Astrocyte (in vitro differentiated cells and primary cell): Measurements from ENCODE around the gene ZNF641. TPM values are rescaled to one million over a fixed set of nuclear protein-coding genes. Genes with fewer than 3 reads are reported as not detected.

Source experiments
- DNase-seq: peaks from one replicate; pipeline ENCODE4 v3.0.0-alpha.2; 2010; ENCODE audit warnings: low read depth
- FAIRE-seq: peaks from 2 replicates; lab custom pipeline; 2011; peaks lifted over from hg19 to GRCh38; lab: Jason Lieb, UNC
- H2AFZ ChIP-seq: 2 replicates; pipeline ENCODE4 v1.6.0; 2012; ENCODE audit warnings: low read depth, low read length, inconsistent platforms
- H3K27ac ChIP-seq: 2 replicates; pipeline ENCODE4 v1.5.1; 2011; ENCODE audit warnings: low read depth, low read length, inconsistent platforms
- H3K27me3 ChIP-seq: 2 replicates; pipeline ENCODE4 v1.6.0; 2011; ENCODE audit warnings: low read length, inconsistent platforms; ENCODE audit not compliant: insufficient read depth
- H3K36me3 ChIP-seq: 2 replicates; pipeline ENCODE4 v1.5.1; 2011; ENCODE audit warnings: low read length, inconsistent platforms; ENCODE audit not compliant: insufficient read depth
- H3K4me1 ChIP-seq: 2 replicates; pipeline ENCODE4 v1.5.1; 2011; ENCODE audit warnings: low read length, inconsistent platforms; ENCODE audit not compliant: insufficient read depth
- H3K4me2 ChIP-seq: 2 replicates; pipeline ENCODE4 v1.6.0; 2012; ENCODE audit warnings: low read length, inconsistent platforms
- H3K4me3 ChIP-seq: 2 replicates; pipeline ENCODE4 v1.5.1; 2011; ENCODE audit warnings: low read depth, mild to moderate bottlenecking, low read length, inconsistent platforms; ENCODE audit not compliant: insufficient read depth
- H3K79me2 ChIP-seq: 2 replicates; pipeline ENCODE4 v1.6.0; 2012; ENCODE audit warnings: mild to moderate bottlenecking, low read length, inconsistent platforms; ENCODE audit not compliant: insufficient read depth
- H3K9ac ChIP-seq: 2 replicates; pipeline ENCODE4 v1.6.0; 2012; ENCODE audit warnings: mild to moderate bottlenecking, low read length, inconsistent platforms
- H3K9me3 ChIP-seq: 2 replicates; pipeline ENCODE4 v1.5.1; 2012; ENCODE audit warnings: low read depth, mild to moderate bottlenecking, low read length, inconsistent platforms; ENCODE audit not compliant: insufficient read depth
- H4K20me1 ChIP-seq: 2 replicates; pipeline ENCODE4 v1.6.0; 2012; ENCODE audit warnings: low read length, inconsistent platforms; ENCODE audit not compliant: insufficient read depth
- H3K27ac Mint-ChIP-seq: one replicate; pipeline ENCODE4 v1.8.0; 2021; ENCODE audit warnings: mild to moderate bottlenecking, mixed read lengths; ENCODE audit not compliant: unreplicated experiment
- H3K27me3 Mint-ChIP-seq: one replicate; pipeline ENCODE4 v1.8.0; 2021; ENCODE audit warnings: low read depth, mixed read lengths; ENCODE audit not compliant: unreplicated experiment
- H3K36me3 Mint-ChIP-seq: one replicate; pipeline ENCODE4 v1.8.0; 2021; ENCODE audit warnings: low read depth, mixed read lengths; ENCODE audit not compliant: unreplicated experiment
- H3K4me1 Mint-ChIP-seq: one replicate; pipeline ENCODE4 v1.8.0; 2021; ENCODE audit warnings: low read depth, mixed read lengths; ENCODE audit not compliant: unreplicated experiment
- H3K4me3 Mint-ChIP-seq: one replicate; pipeline ENCODE4 v1.8.0; 2021; ENCODE audit warnings: mild to moderate bottlenecking, moderate library complexity, mixed read lengths; ENCODE audit not compliant: unreplicated experiment
- H3K9me3 Mint-ChIP-seq: one replicate; pipeline ENCODE4 v1.8.0; 2021; ENCODE audit warnings: mild to moderate bottlenecking, mixed read lengths; ENCODE audit not compliant: unreplicated experiment
- EZH2 ChIP-seq: IDR thresholded peaks from 2 replicates; pipeline ENCODE4 v1.6.1; 2012; ENCODE audit warnings: mild to moderate bottlenecking, low read length, inconsistent platforms; ENCODE audit not compliant: insufficient read depth
- total RNA-seq: library from RNA; stranded (reverse); gene quantifications from 2 replicates; pipeline ENCODE4 v1.2.1, GENCODE V29; 2021
- TF ChIP-seq, protein P1 (sequence below): IDR thresholded peaks from 2 replicates; pipeline ENCODE4 v1.5.1; 2011; ENCODE audit warnings: low read depth, mild to moderate bottlenecking, inconsistent platforms, low read length, moderate library complexity; ENCODE audit not compliant: insufficient read depth

The ZNF641 gene
- total RNA-seq, 1 donor from 2014 or later: 7.1 TPM

DNA sequence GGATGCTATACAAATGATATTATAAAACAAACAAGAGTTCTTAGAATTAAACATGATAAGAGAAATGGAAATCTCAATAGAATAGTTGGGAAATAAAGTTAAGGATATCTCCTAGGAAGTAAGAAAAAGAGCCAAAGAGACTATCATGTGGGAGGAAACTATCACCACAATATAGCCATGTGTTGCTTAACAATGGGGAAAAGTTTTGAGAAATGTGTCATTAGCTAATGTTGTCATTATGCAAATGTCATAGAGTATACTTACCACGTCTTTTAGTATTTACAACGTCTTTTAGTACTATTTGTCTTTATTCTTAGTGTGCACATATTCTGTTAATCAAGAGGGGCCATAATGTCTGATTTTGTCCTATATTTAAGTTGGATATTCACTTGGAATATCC lies 58.7 kb downstream of the ZNF641 start:
- no peak overlapping the region for H3K27ac Mint-ChIP-seq
- DNase-seq (no peak), FAIRE-seq (no peak)
- H3K4me2 ChIP-seq: no peak overlapping the region
- no peaks in the 10 kb centered on the region for H3K79me2 ChIP-seq
- no peaks in the 10 kb centered on the region for H3K36me3 Mint-ChIP-seq
- no peak overlapping the region for H2AFZ ChIP-seq
- no peaks in the 10 kb centered on the region for H3K9me3 Mint-ChIP-seq
- no peaks in the 10 kb centered on the region for H4K20me1 ChIP-seq
- H3K27ac ChIP-seq: no peak overlapping the region
- H3K36me3 ChIP-seq: no peaks in the 10 kb centered on the region
- H3K4me3 ChIP-seq: no peak overlapping the region
- no peaks in the 10 kb centered on the region for H3K4me1 Mint-ChIP-seq
- TF ChIP-seq EZH2: no peak
- TF ChIP-seq, protein P1, sequence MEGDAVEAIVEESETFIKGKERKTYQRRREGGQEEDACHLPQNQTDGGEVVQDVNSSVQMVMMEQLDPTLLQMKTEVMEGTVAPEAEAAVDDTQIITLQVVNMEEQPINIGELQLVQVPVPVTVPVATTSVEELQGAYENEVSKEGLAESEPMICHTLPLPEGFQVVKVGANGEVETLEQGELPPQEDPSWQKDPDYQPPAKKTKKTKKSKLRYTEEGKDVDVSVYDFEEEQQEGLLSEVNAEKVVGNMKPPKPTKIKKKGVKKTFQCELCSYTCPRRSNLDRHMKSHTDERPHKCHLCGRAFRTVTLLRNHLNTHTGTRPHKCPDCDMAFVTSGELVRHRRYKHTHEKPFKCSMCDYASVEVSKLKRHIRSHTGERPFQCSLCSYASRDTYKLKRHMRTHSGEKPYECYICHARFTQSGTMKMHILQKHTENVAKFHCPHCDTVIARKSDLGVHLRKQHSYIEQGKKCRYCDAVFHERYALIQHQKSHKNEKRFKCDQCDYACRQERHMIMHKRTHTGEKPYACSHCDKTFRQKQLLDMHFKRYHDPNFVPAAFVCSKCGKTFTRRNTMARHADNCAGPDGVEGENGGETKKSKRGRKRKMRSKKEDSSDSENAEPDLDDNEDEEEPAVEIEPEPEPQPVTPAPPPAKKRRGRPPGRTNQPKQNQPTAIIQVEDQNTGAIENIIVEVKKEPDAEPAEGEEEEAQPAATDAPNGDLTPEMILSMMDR: no peak
- H3K9me3 ChIP-seq: no peaks in the 10 kb centered on the region
- peaks cover 3% of the 10 kb centered on the region for H3K4me1 ChIP-seq
- peaks cover 6% of the 10 kb centered on the region for H3K27me3 ChIP-seq
- no peak overlapping the region for H3K4me3 Mint-ChIP-seq
- no peaks in the 10 kb centered on the region for H3K27me3 Mint-ChIP-seq
- H3K9ac ChIP-seq: no peak overlapping the region

DNA sequence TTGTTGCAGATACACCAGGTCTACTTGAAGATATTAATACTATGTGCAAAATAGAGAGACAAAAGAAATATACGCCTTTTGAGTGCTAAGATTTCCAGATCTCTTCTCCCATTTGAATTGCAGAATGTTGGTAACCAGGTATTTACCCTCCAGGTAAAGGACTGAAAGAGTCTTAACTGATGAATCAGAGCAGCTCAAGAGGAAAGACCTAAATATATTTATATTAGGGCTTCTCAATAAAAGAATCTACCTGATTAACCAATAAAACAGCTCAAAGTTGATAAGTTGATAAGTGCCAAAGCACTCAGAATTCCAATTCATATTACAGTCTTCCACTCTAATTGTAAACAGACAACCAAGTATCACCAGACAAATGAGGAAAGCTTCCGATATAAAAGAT lies 59.2 kb downstream of the ZNF641 start:
- no peak for TF ChIP-seq EZH2
- TF ChIP-seq, protein P1: no peak
- H3K27ac Mint-ChIP-seq: no peak overlapping the region
- H3K36me3 ChIP-seq: no peaks in the 10 kb centered on the region
- FAIRE-seq (no peak), DNase-seq (no peak)
- H2AFZ ChIP-seq: no peak overlapping the region
- no peak overlapping the region for H3K4me3 ChIP-seq
- H3K27me3 ChIP-seq: peaks cover 6% of the 10 kb centered on the region
- H3K36me3 Mint-ChIP-seq: no peaks in the 10 kb centered on the region
- no peaks in the 10 kb centered on the region for H3K4me1 Mint-ChIP-seq
- no peak overlapping the region for H3K4me3 Mint-ChIP-seq
- no peak overlapping the region for H3K9ac ChIP-seq
- no peaks in the 10 kb centered on the region for H4K20me1 ChIP-seq
- no peaks in the 10 kb centered on the region for H3K79me2 ChIP-seq
- H3K27me3 Mint-ChIP-seq: no peaks in the 10 kb centered on the region
- no peak overlapping the region for H3K4me2 ChIP-seq
- H3K27ac ChIP-seq: no peak overlapping the region
- H3K9me3 ChIP-seq: no peaks in the 10 kb centered on the region
- H3K9me3 Mint-ChIP-seq: no peaks in the 10 kb centered on the region
- H3K4me1 ChIP-seq: no peaks in the 10 kb centered on the region

DNA sequence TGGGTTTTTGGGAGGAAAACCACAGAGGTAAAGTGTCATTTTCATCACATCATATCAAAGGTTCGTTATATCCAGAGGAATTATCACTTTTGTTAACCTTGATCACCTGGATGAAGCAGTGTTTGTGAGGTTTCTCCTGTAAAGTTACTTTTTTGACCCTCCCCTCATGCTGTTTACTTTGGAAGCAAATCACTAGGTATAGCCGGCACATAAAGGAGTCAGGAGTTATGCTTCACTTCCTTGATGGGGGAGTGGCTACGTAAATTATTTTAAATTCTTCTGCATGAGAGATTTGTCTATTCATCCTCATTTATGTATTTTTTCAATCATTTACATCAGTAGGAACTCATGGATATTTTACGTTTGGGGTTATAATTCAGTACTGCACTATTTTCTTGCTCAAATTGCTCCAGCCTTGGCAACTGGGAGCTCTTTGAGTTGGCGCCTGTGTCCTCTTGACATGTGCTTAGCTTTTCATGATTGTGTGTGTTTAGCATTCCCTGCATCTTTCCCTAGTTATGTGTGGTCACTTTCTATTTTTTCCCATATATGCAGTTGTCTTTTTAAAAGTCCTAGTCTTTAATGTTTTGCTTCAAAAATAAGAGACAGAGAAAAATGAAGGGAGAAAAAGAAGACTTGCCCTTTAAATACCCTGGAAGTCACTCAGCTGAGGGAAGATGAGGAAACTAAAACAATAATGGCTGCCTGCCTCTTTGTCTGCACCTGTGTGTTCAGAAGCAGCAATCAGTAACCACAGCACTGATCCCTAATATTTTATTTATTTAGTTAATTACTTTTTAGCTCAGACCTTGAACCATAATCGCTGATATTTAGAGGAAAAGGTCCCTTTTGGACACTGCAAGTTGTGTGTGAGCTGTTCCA lies 62.1 kb downstream of the ZNF641 start:
- H3K9me3 ChIP-seq: no peaks in the 10 kb centered on the region
- no peak overlapping the region for H3K27ac ChIP-seq
- no peaks in the 10 kb centered on the region for H3K27me3 Mint-ChIP-seq
- FAIRE-seq (no peak), DNase-seq (no peak)
- no peaks in the 10 kb centered on the region for H3K4me1 Mint-ChIP-seq
- H3K27me3 ChIP-seq: peaks cover 6% of the 10 kb centered on the region
- H3K36me3 ChIP-seq: no peaks in the 10 kb centered on the region
- no peaks in the 10 kb centered on the region for H4K20me1 ChIP-seq
- no peak overlapping the region for H3K9ac ChIP-seq
- no peaks in the 10 kb centered on the region for H3K4me1 ChIP-seq
- no peak overlapping the region for H3K4me2 ChIP-seq
- H3K9me3 Mint-ChIP-seq: no peaks in the 10 kb centered on the region
- TF ChIP-seq, protein P1: no peak
- no peak for TF ChIP-seq EZH2
- no peak overlapping the region for H3K4me3 ChIP-seq
- H3K36me3 Mint-ChIP-seq: no peaks in the 10 kb centered on the region
- H2AFZ ChIP-seq: no peak overlapping the region
- no peaks in the 10 kb centered on the region for H3K79me2 ChIP-seq
- no peak overlapping the region for H3K27ac Mint-ChIP-seq
- no peak overlapping the region for H3K4me3 Mint-ChIP-seq
